ENCODE measurements around the gene CA12.
A peak's percentile ranks its signal among the peaks of the same experiment; 100 is the strongest.

The CA12 gene

DNA sequence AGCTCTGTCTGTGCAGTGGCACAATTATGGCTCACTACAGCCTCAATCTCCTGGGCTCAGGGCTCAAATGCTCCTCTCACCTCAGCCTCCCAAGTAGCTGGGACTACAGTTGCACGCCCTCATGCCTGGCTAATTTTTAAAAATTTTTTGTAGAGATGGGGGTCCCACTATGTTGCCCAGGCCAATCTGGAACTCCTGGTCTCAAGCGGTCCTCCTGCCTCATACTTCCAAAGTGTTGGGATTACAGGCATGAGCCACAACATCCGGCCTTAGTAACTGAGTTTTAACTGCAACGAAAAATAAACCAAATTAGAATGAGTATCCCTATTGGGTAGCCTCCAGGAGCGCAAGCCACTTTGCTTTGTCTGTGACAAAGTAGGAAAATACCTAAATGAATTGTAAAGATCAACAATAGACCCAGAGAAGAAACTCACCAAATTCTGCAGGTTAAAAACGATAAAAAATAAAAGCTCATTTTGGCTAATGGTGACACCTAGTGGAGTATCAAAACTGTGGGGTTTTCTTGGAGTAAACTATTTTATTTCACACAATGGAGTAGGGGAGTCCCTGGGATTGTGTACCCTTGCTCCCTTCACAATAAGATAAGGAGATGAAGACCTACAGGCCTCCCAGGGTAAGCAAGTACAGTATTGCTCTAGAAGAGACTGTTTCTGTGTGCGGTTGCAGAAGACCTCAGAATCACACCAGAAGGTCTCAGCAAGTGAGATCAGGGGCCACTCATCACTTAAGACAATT, 21.0 kb upstream of the CA12 start:
- Histone ChIP-seq H3K27ac (ENCODE audit: low read length) (no peak overlapping the region), H3K4me1 (ENCODE audit: insufficient read depth, low read length) (peaks cover 9% of the 10 kb centered on the region), H4K20me1 (ENCODE audit: insufficient read depth, low read length) (no peaks in the 10 kb centered on the region), H3K9me3 (ENCODE audit: insufficient read depth, low read length, severe bottlenecking) (no peaks in the 10 kb centered on the region), H3K4me2 (ENCODE audit: insufficient read depth, low read length) (no peak overlapping the region), H3K36me3 (ENCODE audit: insufficient read depth, low read length) (no peaks in the 10 kb centered on the region), H3K9ac (ENCODE audit: low read depth, low read length) (no peak overlapping the region), H2AFZ (ENCODE audit: low read depth, low read length) (no peak overlapping the region), H3K79me2 (ENCODE audit: insufficient read depth, low read length) (no peaks in the 10 kb centered on the region), H3K27me3 (ENCODE audit: insufficient read depth, low read length, poor library complexity) (no peaks in the 10 kb centered on the region), H3K4me3 (ENCODE audit: low read depth in 1 of 2, low read length in 2 of 2) (no peak overlapping the region)
- TF ChIP-seq EZH2 (IDR thresholded peaks at IDR 0.05; ENCODE audit: borderline replicate concordance, low read depth, low read length, severe bottlenecking), result no peak
- TF ChIP-seq, protein P1, sequence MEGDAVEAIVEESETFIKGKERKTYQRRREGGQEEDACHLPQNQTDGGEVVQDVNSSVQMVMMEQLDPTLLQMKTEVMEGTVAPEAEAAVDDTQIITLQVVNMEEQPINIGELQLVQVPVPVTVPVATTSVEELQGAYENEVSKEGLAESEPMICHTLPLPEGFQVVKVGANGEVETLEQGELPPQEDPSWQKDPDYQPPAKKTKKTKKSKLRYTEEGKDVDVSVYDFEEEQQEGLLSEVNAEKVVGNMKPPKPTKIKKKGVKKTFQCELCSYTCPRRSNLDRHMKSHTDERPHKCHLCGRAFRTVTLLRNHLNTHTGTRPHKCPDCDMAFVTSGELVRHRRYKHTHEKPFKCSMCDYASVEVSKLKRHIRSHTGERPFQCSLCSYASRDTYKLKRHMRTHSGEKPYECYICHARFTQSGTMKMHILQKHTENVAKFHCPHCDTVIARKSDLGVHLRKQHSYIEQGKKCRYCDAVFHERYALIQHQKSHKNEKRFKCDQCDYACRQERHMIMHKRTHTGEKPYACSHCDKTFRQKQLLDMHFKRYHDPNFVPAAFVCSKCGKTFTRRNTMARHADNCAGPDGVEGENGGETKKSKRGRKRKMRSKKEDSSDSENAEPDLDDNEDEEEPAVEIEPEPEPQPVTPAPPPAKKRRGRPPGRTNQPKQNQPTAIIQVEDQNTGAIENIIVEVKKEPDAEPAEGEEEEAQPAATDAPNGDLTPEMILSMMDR (IDR thresholded peaks at IDR 0.05; ENCODE audit: borderline replicate concordance, extremely low read depth, low read length, poor library complexity, severe bottlenecking), result peak; percentile 69
- ATAC-seq (ENCODE audit: insufficient read depth, low read depth), result 0 out of 3 replicates have a peak, but pooled peaks have one; percentile 33
- no peak for DNase-seq

DNA sequence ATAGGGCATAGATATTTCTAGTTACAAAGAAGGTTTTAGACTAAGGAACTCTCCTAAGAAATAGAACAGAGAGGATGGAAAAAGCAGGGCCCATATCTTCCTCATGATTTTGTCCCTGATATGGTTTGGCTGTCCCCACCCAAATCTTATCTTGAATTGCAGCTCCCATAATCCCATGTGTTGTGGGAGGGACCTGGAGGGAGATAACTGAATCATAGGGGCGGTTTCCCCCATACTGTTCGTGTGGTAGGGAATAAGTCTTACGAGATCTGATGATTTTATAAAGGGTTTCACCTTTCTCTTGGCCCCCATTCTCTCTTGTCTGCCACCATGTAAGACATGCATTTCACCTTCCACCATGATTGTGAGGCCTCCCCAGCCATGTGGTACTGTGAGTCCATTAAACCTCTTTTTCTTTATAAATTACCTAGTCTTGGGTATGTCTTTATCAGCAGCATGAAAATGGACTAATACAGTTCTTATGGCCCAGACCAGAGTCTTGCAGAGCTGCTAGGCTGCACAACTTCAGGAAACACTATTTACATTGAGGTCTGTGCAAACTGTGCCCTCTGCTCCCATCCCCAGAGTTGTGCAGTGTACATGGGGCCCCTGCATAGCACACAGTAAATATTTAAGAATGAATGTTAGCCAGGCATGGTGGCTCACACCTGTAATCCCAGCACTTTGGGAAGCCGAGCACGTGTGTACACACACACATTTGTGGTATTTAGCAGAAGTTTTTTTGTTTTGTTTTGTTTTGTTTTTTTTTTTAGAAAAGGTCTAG, 20.3 kb upstream of the CA12 start:
- no peaks in the 10 kb centered on the region for H3K36me3 ChIP-seq (ENCODE audit: insufficient read depth, low read length)
- no peak overlapping the region for H3K9ac ChIP-seq (ENCODE audit: low read depth, low read length)
- no peaks in the 10 kb centered on the region for H3K27me3 ChIP-seq (ENCODE audit: insufficient read depth, low read length, poor library complexity)
- no peaks in the 10 kb centered on the region for H3K9me3 ChIP-seq (ENCODE audit: insufficient read depth, low read length, severe bottlenecking)
- H3K27ac ChIP-seq (ENCODE audit: low read length), result no peak overlapping the region
- H4K20me1 ChIP-seq (ENCODE audit: insufficient read depth, low read length), result no peaks in the 10 kb centered on the region
- DNase-seq, result no peak
- TF ChIP-seq, protein P1 (IDR thresholded peaks at IDR 0.05; ENCODE audit: borderline replicate concordance, extremely low read depth, low read length, poor library complexity, severe bottlenecking), result no peak
- TF ChIP-seq EZH2 (IDR thresholded peaks at IDR 0.05; ENCODE audit: borderline replicate concordance, low read depth, low read length, severe bottlenecking), result no peak
- no peak overlapping the region for H3K4me2 ChIP-seq (ENCODE audit: insufficient read depth, low read length)
- H2AFZ ChIP-seq (ENCODE audit: low read depth, low read length), result no peak overlapping the region
- H3K4me1 ChIP-seq (ENCODE audit: insufficient read depth, low read length), result peaks cover 9% of the 10 kb centered on the region
- H3K4me3 ChIP-seq (ENCODE audit: low read depth in 1 of 2, low read length in 2 of 2), result no peak overlapping the region
- no peak for ATAC-seq (ENCODE audit: insufficient read depth, low read depth)
- no peaks in the 10 kb centered on the region for H3K79me2 ChIP-seq (ENCODE audit: insufficient read depth, low read length)

DNA sequence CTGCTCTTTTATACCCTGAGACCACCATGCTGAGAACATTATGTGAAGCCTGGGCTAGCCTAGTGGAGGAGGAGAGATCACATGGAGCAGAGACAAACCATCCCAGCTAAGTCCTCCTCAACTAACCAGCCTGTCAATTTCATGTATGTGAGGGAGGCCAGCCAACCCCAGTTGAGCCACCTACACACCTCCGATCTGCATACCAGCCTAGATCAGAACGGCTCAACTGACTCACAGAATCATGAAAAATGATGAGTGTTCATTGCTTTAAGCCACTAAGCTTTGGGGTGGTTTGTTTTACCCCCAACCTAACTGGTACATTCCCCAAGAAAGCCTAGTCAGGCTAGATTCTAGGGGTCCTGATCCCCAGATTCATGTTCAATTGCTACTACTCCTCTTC, 19.4 kb upstream of the CA12 start:
- Histone ChIP-seq H3K4me1 (ENCODE audit: insufficient read depth, low read length) (peaks cover 9% of the 10 kb centered on the region), H4K20me1 (ENCODE audit: insufficient read depth, low read length) (no peaks in the 10 kb centered on the region), H3K79me2 (ENCODE audit: insufficient read depth, low read length) (no peaks in the 10 kb centered on the region), H3K27ac (ENCODE audit: low read length) (no peak overlapping the region), H3K9ac (ENCODE audit: low read depth, low read length) (no peak overlapping the region), H3K9me3 (ENCODE audit: insufficient read depth, low read length, severe bottlenecking) (no peaks in the 10 kb centered on the region), H3K4me3 (ENCODE audit: low read depth in 1 of 2, low read length in 2 of 2) (no peak overlapping the region), H3K4me2 (ENCODE audit: insufficient read depth, low read length) (no peak overlapping the region), H2AFZ (ENCODE audit: low read depth, low read length) (no peak overlapping the region), H3K27me3 (ENCODE audit: insufficient read depth, low read length, poor library complexity) (no peaks in the 10 kb centered on the region), H3K36me3 (ENCODE audit: insufficient read depth, low read length) (no peaks in the 10 kb centered on the region)
- ATAC-seq (ENCODE audit: insufficient read depth, low read depth), result no peak
- TF ChIP-seq, protein P1 (IDR thresholded peaks at IDR 0.05; ENCODE audit: borderline replicate concordance, extremely low read depth, low read length, poor library complexity, severe bottlenecking), result no peak
- no peak for TF ChIP-seq EZH2 (IDR thresholded peaks at IDR 0.05; ENCODE audit: borderline replicate concordance, low read depth, low read length, severe bottlenecking)
- no peak for DNase-seq

Measured in DND-41 (cell line).